GM18907 (cell line): ENCODE data around the gene MELTF.

Source experiments
- ATAC-seq: cut with Tn5 transposase; IDR thresholded peaks from one replicate; pipeline ENCODE4 v1.9.1; 2021; ENCODE audit warnings: mild to moderate bottlenecking, moderate library complexity; ENCODE audit not compliant: unreplicated experiment

Gene MELTF

GRCh38 chr3:197010556-197011351, 18.9 kb downstream of the MELTF start:
- ATAC-seq = no peak

DNA sequence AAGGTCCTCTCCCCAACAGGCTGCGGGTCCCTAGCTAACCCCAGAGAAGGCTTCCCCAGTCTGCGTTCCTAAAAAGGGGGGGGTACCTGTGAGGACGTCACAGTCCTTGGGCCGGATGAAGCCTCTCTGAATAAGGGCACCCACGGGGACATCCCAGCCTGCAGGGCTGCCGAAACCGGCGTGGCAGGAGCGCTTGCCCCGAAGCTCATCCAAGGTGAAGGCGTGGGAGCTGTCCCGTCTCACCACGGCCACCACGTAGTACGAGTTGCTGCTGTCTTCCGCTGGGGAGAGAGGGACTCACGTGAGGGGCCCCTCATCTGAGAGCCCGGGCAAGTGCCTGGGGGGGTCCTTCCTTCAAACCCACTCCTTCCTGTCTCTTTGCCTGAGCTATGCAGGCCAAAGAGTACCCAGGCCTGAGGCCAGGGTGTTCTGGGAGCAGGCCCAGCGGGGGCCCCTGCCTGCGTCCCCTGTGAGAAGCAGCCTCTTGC, 20.0 kb downstream of the MELTF start:
- ATAC-seq = no peak

GRCh38 chr3:197008436-197009209, 21.0 kb downstream of the MELTF start:
- no peak for ATAC-seq

GRCh38 chr3:197007953-197008352, 21.7 kb downstream of the MELTF start:
- no peak for ATAC-seq

GRCh38 chr3:197007296-197007940, 22.2 kb downstream of the MELTF start:
- no peak for ATAC-seq

DNA sequence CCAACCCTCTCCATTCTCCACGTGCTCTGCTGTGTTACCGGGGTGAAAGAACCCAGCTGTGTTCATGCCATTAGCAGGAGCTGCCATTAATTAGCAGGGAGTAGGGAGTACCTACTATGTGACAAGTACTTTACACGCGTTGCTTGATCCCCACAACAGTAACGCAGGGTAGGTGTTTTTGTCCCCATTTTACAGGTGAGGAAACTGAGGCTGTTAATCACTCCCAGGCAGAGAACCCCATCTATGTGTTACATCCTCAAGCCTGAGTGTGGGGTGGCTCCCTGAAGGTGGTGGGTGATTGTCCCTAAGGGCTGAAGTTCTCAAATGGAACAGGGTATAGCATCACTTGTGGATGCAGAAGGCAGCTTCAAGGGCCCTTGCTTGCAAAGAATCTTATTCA, 22.8 kb downstream of the MELTF start:
- ATAC-seq = no peak

DNA sequence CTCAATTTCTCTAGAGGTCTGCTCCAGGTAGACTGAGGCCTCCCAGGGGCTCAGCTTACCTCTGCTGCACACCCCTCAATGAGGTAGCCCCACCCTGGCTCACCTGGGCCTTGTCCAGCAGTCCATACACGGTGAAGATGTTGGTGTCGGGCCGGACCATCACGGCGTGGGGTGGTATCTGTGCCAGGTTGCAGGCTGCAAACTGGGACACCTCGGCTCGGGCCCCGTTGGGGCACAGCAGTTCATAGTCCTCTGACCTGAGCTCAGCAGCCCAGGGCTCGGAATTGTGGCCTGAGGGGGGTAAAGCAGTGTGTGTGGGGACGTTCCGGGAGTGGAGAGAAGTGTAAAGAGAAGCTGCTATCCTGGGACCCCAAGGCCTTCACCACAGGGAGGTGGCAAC, 23.2 kb downstream of the MELTF start:
- no peak for ATAC-seq

DNA sequence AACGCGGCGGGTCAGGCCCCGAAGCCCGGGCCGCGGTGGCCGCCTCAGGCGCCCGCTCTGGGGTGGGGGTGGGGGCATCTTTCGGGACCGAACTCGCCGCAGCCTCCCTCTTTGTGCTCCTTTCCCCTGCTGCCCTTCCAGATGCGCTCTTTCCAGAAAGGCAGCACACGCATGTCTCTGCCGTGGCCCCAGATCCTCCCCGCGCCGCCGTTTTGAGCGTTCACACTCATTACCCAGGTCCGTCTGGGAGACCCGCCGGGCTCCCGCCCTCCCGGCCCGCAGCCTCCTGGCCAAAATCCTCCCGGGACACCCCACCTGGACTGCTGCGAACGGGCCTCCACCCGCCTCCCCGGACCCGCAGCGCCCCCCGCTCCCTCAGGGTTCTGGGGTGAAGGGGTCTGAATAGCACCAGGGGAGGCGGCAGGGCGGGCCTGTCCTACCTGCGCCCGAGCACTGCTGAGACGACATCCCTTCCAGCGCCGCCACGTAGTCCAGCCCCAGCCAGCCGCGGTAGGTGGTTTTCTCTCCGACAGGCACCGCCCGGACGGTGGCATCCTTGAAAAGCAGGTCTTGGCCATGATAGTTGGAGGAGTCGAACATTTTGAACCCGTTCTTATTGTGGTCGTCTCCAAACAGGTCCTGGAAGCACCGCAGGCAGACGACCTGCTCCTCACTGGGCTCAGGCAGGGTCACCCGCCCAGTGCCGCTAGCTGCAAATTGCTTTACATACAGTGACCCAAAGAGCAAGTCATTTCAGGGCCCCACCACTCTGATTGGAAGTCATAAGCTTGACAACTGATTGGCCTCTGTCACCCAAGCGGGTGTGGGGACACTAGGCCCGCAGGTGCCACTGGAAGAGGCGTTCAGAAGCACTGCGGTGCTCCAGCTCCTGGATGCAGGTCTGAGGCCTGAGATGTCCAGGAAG, 25.9 kb downstream of the MELTF start:
- ATAC-seq = peak; percentile 25

GRCh38 chr3:197002701-197003454, 26.7 kb downstream of the MELTF start:
- ATAC-seq = peak; percentile 74

DNA sequence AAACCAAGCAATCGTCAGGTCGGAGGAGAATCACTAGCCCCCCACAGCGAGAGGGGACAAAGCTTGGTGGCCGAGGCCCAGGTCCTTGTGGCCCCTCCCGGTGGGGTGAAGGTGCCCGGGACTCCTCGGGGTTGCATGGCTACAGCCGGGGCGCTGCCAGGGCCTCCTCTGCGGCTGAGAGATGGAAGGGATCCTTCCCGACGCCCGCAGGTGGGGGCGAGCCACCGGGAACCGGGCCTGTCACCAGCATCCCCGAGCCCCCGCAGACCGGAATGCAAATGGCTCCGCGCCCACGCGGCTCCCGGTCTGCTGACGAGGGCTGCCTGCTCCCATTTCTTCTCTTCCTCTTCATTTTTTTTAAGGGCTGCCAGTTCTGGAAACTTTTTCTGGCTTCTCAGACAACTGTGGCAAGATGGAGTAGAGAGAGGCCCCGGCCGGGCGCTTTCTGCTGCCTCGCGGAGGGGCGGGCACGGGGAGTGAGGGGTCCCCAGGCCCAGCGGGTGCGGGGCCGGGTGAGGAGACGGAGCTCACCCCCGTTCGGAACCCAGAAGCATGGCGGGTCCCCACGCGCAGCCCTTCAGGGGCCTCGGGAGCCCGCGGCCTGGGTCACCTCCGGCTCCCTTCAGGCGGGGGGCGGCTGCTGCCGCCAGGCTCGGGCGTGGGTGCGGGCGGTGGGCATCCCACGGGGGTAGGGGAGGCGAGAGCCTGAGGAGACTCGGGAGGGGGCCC, 27.5 kb downstream of the MELTF start:
- no peak for ATAC-seq

GRCh38 chr3:197001106-197001971, 28.3 kb downstream of the MELTF start:
- no peak for ATAC-seq

DNA sequence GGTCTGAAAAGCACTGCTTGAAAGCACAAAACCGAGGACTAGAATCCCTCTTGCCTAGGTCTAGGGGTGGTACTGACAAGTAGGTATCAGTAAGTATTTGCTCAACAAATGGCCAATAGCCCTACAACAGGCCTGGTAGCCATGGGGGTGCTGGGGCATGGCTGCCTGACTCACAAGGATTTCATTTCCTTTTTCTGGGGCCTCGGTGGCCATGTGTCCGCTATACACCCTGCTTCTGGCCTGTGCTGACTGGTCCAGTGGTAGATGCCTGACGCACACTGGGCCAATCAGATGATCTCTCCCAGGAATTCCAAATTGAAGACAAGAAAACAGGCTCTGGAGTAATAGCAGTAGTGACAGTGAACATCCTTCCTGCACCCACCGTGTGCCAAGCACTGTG, 29.4 kb downstream of the MELTF start:
- no peak for ATAC-seq

DNA sequence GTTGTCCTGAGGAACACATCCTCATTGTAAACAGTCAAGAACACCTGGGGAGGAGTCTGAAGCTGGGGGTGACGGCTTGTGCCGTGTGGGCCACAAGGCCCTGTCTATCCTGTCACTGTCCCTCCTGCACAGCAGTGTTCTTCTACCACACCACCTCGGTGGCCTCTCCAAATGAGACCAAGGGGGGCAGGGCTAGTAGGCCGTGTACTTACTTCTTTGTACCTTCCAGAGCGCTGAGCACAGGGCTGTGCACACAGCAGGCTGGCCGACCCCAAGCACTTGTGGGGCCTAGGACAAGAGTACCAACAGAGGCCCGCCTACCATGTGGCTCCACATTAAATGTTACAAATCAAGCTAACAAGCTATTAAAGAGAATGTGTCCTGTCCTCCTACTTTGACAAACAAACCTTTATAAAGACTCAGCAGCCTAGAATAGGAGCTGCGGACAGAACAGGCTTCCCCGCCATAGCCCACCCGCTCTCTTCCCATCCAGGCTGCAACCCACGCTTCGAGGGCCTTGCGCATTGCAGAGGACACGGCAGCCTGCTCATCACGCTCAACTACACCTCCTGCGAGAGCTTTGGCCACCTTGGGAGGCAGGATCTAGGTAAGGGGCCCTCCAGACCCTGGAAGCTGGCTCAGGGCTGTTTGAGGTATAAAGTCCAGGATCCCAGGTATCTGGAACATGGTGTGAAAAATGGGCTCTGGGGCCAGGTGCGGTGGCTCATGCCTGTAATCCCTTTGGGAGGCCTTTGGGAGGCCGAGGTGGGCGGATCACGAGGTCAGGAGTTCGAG, 30.5 kb downstream of the MELTF start:
- no peak for ATAC-seq

DNA sequence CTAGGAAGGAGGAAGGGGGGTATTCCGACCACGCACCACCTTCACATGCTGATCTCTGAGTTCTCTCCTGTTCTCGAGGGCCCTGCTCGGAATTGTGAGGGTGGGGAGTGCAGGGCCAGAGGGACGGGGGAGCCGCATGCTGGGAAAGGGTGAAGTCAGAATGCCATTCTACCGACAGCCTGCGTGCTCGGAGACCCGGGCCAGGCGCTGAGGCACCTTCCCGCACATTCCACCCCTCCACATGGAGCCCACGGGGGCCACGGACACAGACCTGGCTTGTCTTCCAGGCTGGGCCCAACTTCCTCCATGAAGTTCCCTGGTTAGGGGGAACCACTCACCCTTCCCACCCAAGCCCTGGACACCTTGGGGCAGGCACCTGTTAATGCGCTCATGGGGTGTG, 32.3 kb downstream of the MELTF start:
- no peak for ATAC-seq

DNA sequence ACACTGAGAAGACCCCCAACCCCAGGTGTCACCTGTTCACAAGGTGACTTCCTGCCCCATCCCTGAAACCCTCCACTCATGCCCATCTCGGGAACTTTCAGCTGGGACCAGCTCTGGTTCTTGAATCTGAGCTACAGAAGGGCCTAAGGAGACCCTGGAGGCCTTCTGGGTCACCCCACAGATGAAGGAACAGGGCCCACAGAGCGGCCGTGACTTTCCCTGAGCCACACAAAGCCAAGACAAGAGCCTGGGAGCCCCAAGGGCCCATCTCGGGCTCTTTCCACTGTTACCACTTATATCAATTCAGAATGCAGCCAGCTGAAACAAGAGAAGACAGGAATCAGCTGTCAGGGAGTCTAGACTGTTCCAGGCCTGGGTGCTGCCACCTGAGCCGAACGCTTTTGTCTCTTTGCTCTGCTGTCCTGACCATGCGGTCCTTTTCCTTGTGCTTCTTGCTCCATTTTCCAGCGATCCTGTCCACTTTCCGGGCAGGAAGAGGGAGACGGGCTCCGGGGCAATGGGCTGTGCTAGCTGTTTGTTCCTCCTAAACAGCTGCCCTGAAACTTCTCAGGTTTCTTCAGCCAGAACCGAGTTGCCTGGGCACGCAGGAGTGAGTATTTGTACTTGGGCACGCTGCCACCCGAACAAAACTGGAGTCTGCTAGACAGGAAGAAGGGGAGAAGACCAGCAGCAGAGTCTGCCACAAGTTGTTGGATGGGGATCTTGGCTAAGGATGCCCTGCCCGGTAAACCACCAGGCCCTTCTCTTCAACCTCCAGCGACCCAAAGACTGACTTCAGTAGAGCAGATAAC, 33.0 kb downstream of the MELTF start:
- no peak for ATAC-seq

- no peak for ATAC-seq
Observed at GRCh38 chr3:196995646-196996355, 33.8 kb downstream of the MELTF start.
